ENCODE measurements around the gene DYRK1B.

DYRK1B gene

GRCh38 chr19:39852882-39853281 lies 18.9 kb upstream of the DYRK1B start:
- no peak for DNase-seq

DNA sequence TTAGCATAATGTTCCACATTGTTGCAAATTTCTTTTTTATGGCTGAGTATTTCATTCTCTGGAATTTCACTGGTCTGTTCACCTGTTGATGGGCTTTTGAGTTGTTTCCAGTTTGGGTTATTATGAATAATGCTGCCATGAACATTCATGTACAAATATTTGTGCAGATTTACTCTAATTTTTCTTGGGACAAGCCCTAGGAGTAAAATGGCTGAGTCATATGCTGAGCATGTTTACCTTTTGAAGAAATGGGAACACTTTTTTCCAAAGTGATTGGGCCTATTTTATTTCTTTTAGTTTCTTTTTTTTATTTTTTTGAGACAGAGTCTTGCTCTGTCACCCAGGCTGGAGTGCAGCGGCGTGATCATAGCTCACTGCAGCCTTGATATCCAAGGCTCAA lies 16.9 kb upstream of the DYRK1B start:
- no peak for DNase-seq

GRCh38 chr19:39848392-39848791 lies 14.4 kb upstream of the DYRK1B start:
- DNase-seq = no peak

DNA sequence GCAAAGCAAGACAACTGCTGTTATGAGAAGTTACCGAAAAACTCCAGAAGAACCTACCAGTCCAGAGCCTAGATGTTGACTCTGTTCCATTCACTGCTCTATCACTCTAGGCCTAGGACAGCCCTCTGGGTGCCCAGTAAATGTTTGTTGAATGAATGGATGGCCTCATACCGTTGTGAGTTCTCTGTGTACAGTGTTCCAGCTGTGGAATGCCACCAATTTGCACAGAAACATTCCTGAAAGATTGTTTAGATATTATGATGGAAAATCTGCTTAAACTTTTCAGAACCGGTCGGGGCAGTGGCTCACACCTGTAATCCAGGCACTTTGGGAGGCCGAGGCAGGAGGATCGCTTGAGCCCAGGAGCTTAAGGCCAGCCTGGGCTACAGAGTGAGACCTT lies 13.6 kb upstream of the DYRK1B start:
- DNase-seq = no peak

DNA sequence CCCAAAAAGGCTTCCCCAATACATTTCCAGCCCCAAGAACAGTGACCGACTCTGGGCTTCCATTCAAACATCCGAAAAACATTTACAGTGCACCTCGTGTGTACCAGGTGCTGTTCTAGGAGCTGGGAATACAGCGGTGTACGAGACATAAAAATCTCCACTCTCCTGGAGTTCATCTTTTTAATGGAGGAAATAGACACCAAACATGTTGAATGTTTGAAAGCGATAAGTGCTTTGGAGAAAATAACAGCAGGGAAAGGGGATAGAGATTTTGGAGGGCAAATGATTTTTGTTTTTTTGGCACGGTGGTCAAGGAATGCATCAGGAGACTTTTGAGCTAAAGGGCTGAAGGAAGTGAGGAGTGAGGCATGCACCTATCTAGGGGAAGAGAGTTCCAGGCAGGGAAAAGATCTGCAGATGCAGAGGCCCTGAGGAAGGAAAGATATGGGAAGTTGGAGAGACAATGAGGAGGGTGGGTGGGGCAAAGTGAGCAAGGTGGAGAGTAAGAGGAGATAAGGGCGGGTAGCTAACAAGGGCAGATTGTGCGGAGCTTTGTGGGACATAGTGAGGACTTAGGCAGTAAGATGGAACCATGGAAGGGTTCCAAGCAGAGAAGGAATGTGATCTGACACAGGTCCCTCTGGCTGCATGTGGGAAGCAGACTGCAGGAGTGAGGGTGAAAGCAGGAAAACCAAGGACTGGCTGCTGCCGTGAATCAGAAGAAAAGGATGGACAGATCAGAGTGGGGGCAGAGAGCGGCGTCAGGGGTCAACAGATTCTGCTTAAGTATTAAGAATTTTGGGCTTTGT lies 12.9 kb upstream of the DYRK1B start:
- DNase-seq = no peak

DNA sequence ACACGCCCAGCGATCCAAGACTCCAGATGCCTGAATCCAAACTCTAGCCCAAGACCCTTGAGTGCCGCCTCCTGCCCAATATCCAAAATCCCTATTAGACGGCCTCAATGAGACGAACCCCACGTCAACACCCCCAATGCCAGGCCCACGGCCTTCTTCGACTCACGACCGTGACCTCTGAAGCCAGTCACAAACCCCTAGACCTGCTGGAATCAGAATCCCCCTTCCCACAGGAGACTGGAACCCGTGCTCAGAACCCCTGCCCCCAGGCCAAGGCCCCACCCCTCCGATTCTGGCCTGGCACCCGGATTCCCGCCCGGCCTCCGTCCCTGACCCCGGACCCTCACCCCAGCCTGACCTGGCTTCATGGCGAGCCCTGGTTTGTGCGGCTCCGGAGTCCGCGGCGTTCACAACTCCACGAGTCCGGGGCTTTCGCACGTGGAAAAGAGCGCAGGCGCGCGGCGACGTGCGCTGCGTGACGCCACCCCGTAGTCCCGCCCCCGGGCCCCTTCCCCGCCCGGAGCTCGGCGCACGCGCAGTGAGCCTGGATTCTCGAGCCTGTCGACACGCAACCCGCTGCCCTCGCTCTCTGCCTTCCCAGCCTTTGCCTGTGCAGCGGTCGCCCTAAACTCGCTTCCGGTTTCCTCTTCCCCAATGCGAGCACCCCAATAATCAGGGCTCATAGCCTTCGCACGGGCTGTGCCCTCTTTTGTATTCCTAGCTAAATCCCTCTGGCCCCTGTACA lies 12.1 kb upstream of the DYRK1B start, which contains the start of gene FBL:
TSS of gene FBL (minus strand) at position 447 of the 745 bp plus-strand sequence. CDS start at position 368, 79 bp downstream.
- peak; percentile 98 for DNase-seq

GRCh38 chr19:39845584-39845932 lies 11.6 kb upstream of the DYRK1B start:
- DNase-seq = no peak

GRCh38 chr19:39845172-39845571 lies 11.2 kb upstream of the DYRK1B start:
- no peak for DNase-seq

DNA sequence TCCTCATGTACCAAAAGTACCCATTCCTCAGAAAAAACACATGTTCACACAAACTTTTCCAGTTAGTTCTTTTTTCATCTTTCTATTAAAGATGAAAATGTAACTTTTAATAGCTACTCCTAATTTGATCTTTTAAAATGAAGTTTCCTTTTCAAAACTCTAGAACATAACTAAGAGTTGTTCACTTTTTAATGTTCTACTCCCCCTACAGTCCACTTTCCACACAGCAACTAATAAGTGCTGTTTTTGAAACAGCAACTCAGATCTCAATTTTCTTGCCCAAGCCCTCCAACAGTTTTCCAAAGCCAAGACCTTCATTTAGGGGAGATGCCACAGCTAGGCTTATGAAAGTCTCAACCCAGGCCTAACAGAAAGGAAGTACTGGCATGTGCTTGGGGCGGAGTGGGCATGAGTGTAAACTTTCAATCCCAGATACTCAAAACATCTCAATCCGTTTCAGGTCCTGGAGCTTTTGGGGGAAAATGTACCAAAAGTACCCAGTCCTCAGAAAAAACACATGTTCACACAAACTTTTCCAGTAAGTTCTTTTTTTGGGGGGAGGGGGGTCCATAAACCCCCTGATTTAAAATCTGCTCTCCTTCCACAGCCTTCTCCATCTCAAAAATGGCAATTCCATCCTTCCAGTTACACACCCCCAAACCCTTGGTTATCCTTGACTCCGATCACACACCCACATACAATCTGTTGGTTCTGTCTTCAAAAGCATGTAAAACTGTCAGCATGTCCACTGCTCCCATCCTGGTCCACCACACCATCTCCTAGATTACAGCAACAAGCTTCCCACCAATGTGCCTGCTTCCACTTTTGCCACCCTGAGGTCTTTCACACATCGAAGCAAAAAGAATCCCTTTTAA lies 10.2 kb upstream of the DYRK1B start:
- DNase-seq = peak; percentile 34

- no peak for DNase-seq
These were observed 8.9 kb upstream of the DYRK1B start for GRCh38 chr19:39842693-39843435.

DNA sequence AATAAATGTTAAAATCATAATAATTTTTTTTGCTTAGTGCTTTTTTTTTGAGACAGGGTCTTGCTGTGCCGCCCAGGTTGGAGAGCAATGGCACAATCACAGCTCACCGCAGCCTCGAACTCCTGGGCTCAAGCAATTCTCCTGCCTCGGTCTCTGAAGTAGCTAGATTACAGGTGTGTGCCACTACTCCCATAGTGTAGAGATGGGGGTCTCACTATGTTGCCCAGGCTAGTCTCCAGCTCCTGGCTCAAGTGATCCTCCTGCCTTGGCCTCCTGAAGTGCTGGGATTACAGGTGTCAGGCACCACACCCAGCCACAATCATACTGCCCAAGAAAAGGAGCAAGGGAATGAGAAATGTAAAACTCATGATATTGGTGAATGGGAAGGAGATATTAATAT lies 7.1 kb upstream of the DYRK1B start:
- DNase-seq = no peak

GRCh38 chr19:39840492-39840891 lies 6.5 kb upstream of the DYRK1B start:
- DNase-seq = no peak

GRCh38 chr19:39839678-39840327 lies 5.8 kb upstream of the DYRK1B start:
- no peak for DNase-seq

- DNase-seq = no peak
These were observed 4.6 kb upstream of the DYRK1B start for GRCh38 chr19:39838569-39838968.

GRCh38 chr19:39837978-39838377 lies 4.0 kb upstream of the DYRK1B start:
- DNase-seq = no peak

DNA sequence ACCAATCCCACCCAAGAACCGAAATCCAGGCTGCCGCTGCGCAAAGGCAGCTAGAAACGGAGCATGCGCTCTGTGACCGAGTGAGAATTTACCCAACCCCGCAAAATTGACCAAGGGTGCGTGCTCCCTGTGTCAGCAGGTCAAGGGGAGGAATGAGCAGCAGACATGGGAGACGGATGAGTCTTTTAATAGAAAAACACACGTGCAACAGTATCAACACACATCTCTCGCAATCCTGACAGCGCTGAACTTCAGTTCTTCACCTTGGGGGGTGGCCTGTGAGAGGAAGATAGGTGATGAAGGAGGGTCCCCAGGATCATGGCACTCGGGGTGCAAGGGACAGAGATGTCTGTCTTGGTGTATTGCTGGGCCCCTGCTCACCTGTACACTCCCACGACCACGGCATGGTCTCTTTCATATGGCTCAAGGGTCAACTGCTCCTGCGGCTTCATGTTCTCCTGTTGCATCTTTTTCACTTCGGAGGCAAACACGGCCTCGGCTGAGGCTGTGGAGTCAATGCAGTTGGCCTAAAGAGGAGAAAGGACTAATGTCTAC lies 402 bp upstream of the DYRK1B start:
- DNase-seq = no peak

DNA sequence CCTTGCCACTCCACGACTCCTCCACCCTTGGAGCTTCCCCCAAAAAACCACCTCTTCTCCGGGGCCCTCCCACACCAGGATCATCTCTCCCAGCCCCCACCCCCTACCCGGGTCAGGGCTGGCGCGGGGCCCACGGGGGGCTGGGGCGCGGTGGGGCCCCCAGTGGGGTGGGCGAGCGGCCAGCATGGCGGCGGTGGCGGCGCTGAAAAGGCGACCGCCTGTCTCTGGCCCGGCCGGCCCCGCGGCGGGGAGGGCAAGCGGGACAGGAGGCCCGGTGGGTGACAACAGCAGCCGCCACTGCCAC lies 850 bp downstream of the DYRK1B start:
- no peak for DNase-seq

DNA sequence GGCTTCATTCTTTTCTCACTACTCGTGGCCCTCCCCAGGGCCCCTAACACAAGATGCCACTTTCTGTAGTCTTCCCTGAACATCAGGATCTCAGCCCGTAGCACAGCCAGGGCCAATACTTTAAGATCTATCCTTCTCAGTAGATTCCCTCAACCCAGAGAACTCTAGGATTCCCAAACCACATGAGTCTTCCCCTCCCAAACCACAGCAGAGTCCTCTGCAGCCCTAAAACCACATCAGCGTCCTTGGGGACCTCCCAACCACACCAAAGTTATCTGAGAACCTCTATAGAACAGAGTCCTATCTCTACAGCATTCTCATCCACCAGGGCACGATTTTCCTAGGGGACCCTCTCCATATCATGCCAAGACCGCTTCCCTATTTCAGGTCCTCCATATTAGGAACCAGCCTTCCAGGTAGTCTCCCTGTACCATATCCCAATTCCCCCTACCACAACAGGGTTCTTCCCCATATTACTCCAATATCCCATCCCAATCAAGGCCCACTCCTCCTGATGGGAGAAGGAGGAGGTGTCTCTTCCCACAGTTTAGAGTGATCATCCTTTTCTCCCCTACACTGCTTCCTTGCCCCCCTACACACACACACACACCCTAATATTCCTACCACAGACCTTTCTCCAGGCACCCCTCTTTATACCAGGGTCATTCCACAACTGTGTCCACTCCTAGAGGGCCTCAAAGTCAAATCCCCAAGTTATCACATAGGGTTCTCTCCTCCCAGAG lies 1.4 kb downstream of the DYRK1B start:
- DNase-seq = no peak

GRCh38 chr19:39831679-39832078 lies 2.3 kb downstream of the DYRK1B start:
- no peak for DNase-seq

- DNase-seq = no peak
These were observed 3.1 kb downstream of the DYRK1B start for GRCh38 chr19:39830847-39831246.

DNA sequence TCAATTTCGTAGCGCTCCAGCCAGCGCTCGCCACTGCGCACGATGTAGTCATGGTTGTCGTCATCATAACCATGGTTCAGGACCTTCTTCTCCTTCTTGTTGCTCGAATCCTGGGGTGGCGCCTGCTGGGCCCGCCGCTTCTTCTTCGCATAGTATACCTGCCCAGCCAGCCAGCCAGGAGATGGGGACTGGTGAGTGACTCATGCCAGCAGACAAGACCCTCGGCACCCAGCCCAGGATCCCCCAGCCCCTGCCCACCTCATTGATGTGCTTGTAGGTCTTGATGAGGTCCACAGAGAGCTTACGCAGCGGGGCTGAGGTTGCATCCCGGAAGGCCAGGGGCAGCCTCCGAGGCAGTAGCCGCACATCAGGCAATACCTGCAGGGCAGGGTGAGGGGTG lies 3.6 kb downstream of the DYRK1B start:
- DNase-seq = no peak
